ENCODE measurements around the gene TAS2R3. TPM values are rescaled to one million over a fixed set of nuclear protein-coding genes. Genes with fewer than 3 reads are reported as not detected.

TAS2R3 gene
- total and polyA plus RNA-seq, 9 of the 15 experiments (the other 6 are each of a cell fraction or from before 2014, with no cell fraction given), result 0.37 to 1.9 (median 1.2) TPM; not detected in 2

- TF ChIP-seq ARID3B (CRISPR knock-in tag; IDR thresholded peaks at IDR 0.05; ENCODE audit: borderline replicate concordance), result peak; percentile 96
- TF ChIP-seq ARID3A (IDR thresholded peaks at IDR 0.05; ENCODE audit: borderline replicate concordance, low read depth, low read length), result no peak; the same call in 1 of the 2 replicates
- peak; percentile 81; the same call in 1 of the 2 replicates for TF ChIP-seq TARDBP (IDR thresholded peaks at IDR 0.05)
- peak; percentile 98 for TF ChIP-seq TAF7 (tag; IDR thresholded peaks at IDR 0.05)
- peak in 1 of 2 experiments; percentile 96; a peak in 2 of 4 replicates for TF ChIP-seq ZNF639 (CRISPR knock-in tag; conservative IDR thresholded peaks at IDR 0.05 in 1 of 2, IDR thresholded peaks at IDR 0.05 in 1 of 2)
- peak; percentile 82; the same call in 1 of the 2 replicates for TF ChIP-seq HDAC6 (IDR thresholded peaks at IDR 0.05; ENCODE audit: low read depth, low read length)
- peak; percentile 71 for TF ChIP-seq ZNF134 (CRISPR knock-in tag; conservative IDR thresholded peaks at IDR 0.05)
- no peak for TF ChIP-seq PREB (CRISPR knock-in tag; IDR thresholded peaks at IDR 0.05)
- TF ChIP-seq ETV6 (IDR thresholded peaks at IDR 0.05; ENCODE audit: borderline replicate concordance in 1 of 2, low read depth in 2 of 2, low read length in 1 of 2), result peak; percentile 34 to 57; a peak in 1 of 4 replicates
- TF ChIP-seq ETV6 (CRISPR knock-in tag; IDR thresholded peaks at IDR 0.05; ENCODE audit: borderline replicate concordance), result peak; percentile 81; the same call in 1 of the 2 replicates
- peak; percentile 94 for TF ChIP-seq E2F1 (CRISPR knock-in tag; IDR thresholded peaks at IDR 0.05)
- TF ChIP-seq RBM15 (IDR thresholded peaks at IDR 0.05; ENCODE audit: insufficient read depth, low read length), result no peak
- TF ChIP-seq ZNF57 (CRISPR knock-in tag; IDR thresholded peaks at IDR 0.05), result no peak
- TF ChIP-seq DDX20 (tag; IDR thresholded peaks at IDR 0.05; ENCODE audit: low read depth), result no peak
- TF ChIP-seq NR2F6 (CRISPR knock-in tag; IDR thresholded peaks at IDR 0.05), result peak; percentile 74
- TF ChIP-seq WHSC1 (IDR thresholded peaks at IDR 0.05; ENCODE audit: low read length), result no peak
- TF ChIP-seq MTA1 (IDR thresholded peaks at IDR 0.05; ENCODE audit: borderline replicate concordance), result peak; percentile 98
- TF ChIP-seq ZNF449 (CRISPR knock-in tag; IDR thresholded peaks at IDR 0.05), result 0 out of 2 replicates have a peak, but pooled peaks have one; percentile 49
Observed at GRCh38 chr7:141737836-141738591, 25.9 kb upstream of the TAS2R3 start, which contains the start of gene SSBP1 (continued).
